Mammary microvascular endothelial cell (primary cell): Measurements from ENCODE around the gene PRG3. TPM values are rescaled to one million over a fixed set of nuclear protein-coding genes. Genes with fewer than 3 reads are reported as not detected.

ENCODE experiments used
- total RNA-seq: library from RNA; depleted of rRNA; stranded (reverse); fragments of >200 nt; gene quantifications from 2 replicates; pipeline ENCODE4 v1.2.3, GENCODE V29; 2015

The PRG3 gene, protein sequence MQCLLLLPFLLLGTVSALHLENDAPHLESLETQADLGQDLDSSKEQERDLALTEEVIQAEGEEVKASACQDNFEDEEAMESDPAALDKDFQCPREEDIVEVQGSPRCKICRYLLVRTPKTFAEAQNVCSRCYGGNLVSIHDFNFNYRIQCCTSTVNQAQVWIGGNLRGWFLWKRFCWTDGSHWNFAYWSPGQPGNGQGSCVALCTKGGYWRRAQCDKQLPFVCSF
- not detected in 2 replicates for total RNA-seq

DNA sequence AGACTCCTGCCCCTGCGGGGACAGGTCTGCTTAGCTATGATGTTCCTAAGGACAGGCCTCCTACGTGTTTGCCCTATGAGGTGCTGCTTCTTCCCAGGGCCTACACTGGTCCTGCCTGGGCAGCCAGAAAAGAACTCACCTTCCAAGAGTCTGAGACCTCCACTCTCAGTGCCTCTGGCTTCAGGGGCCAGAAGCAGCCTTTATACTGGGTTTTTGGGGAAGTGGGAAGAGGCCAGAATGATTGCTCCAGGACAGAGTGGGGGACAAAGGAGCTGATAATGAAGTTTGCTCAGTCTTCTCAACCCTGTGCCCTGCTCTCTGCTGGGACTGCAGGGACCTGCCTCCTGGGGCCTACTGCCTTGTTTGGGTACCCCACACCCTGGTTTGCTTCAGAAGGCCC lies at the start of gene PRG3:
TSS of gene PRG3 (minus strand) at position 176 of the 400 bp plus-strand sequence. CDS start 442 bp downstream, outside the sequence.

DNA sequence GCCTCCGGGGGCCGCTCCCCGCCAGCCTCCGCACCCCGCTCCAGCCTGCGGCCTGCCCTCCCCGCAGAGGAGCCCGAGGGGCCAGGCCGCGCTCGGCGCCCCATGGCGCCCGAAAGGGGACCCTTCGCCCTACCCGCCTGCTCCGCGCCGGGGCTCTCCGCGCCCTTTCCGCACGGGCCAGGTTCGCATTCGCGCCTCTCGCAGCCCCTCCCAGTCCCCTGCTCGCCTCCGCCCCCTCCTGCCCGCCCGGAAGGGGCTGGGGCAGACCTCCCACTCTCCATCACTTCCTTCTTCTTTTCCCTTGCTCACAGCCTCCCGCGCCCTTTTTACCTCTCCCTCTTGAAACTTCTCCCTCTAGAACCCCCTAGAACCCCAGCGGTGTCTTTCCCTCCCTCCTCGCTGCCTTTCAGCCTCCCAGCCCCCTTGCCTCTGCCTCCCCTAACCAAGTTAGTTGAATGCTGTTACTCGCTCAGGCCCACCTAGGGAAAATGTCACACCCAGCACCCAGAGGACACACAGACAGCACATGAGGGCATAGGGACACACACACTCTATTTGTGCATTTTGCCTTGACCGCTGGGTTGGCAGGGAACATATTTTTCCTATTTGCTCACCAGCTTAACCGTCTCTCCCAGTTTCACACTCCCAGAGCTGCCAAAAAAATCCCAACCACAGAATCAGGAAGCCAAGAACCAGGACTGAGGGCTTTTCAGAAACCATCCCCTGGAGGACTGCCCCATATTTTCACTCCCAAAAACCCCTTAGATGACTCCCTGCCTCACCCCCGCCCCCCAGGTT lies 46.2 kb upstream of the PRG3 start, which contains the start of gene SLC43A3:
TSS of gene SLC43A3 (minus strand) at position 193 of the 798 bp plus-strand sequence. CDS start 949 bp downstream, outside the sequence.

DNA sequence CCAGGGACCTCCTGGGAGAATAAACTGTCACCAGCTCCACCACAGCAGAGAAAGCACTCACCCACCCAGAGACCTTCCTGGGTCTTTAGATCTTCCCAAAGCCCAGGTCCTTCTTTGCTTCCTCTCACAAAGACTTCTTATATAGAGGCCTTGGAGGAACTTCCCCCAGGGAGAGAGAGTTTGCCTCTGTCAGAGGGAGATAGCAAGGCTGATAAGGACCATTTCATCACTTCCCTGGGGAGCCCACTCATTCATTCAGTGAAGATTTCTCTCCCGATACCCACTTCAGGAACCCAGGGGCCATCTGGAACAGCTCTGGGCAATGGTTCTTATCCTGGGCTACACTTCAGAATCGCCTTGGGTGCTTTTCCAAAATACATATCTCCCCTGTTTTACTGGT lies 9.6 kb upstream of the PRG3 start, which contains the start of gene PRG2:
TSS of gene PRG2 (minus strand) at position 116 of the 400 bp plus-strand sequence. CDS start 706 bp downstream, outside the sequence.

DNA sequence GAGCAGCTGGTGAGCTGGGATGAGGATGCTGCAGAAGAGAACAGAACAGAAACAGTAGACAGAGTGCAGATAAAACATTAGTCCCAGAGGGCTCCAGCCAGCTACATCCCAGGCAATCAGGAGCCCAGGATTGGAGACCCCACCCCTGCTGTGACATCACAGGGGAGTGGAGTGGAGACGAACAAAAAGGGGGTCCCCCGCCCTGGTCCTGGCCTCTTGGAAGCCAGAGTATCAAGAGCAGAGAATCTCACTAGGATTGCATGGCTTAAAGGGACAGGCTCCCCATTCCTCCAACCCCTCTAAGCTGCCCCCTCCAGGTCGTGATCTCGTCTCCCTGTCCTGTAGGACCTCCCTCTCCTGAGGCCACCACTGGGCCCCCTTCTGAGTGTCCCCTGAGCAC lies 42.8 kb downstream of the PRG3 start, which contains the start of gene P2RX3:
TSS of gene P2RX3 (plus strand) at position 211 of the 400 bp plus-strand sequence. CDS start 199 bp downstream, outside the sequence.

DNA sequence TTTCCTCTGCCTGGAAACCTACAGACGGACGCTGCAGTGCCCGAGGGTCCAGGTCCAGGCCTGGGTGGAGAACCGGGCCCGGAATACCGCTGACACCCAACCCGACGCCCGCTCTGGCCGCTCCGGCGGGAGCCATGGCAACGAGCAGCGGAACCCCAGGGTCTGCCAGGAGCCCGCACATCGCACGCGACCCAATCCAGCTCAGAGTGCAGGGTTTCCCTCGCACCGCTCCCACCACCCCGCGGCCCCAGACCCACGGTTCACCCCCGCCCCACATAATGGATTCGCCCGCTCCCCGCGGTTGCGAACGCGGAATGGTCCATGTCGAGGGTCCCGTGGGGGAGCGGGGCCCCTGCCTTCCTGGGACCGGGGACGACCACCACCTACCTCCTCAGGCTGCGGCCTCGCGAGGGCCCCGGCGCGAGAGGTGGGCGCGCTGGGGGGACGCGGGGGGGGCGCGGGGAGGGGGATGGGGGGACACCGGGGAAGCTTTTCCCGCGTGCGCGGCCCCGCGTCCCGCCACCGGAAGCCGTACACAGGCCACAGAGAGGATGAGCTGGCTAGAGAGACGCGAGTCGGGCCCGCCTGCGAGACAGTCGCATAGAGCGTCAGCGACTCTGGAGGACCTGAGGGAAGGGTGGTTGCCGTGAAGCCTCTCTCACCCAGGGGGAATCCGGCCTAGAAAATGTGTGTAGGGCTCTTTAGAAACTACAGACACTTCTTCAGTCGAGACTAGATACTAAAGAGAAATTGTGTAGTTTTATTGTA lies 45.4 kb downstream of the PRG3 start, which contains the start of gene SSRP1:
TSS of gene SSRP1 (minus strand) at position 550 of the 768 bp plus-strand sequence. CDS start 771 bp downstream, outside the sequence.

Other genes with a start within 250 kb of the PRG3 start
- gene LRRC55, start 199.2 kb downstream of the PRG3 start, total RNA-seq, result under 0.01 and 0.07 TPM in 2 replicates
- 0.27 TPM in 1 of 2 replicates, not detected in the other for gene APLNR, start 143.9 kb downstream of the PRG3 start, total RNA-seq
- gene TNKS1BP1, start 56.2 kb downstream of the PRG3 start, total RNA-seq, result 51.0 and 53.1 TPM in 2 replicates
- 119 and 124 TPM in 2 replicates for gene SSRP1, start 45.3 kb downstream of the PRG3 start, total RNA-seq
- not detected in 2 replicates for gene P2RX3, start 42.8 kb downstream of the PRG3 start, total RNA-seq
- not detected in 2 replicates for gene PRG2, start 9.5 kb upstream of the PRG3 start, total RNA-seq
- gene SLC43A3, start 46.0 kb upstream of the PRG3 start, total RNA-seq, result 56.3 and 68.5 TPM in 2 replicates
- gene RTN4RL2, start 79.4 kb upstream of the PRG3 start, total RNA-seq, result 0.15 and 0.67 TPM in 2 replicates
- 4.5 and 7.2 TPM in 2 replicates for gene SLC43A1, start 134.6 kb upstream of the PRG3 start, total RNA-seq
- 92.7 and 93.9 TPM in 2 replicates for gene TIMM10, start 149.6 kb upstream of the PRG3 start, total RNA-seq
- gene SMTNL1, start 156.4 kb upstream of the PRG3 start, total RNA-seq, result not detected in 2 replicates
- gene UBE2L6, start 186.5 kb upstream of the PRG3 start, total RNA-seq, result 104 and 108 TPM in 2 replicates
- 0.87 and 1.9 TPM in 2 replicates for gene SERPING1, start 216.5 kb upstream of the PRG3 start, total RNA-seq